Astrocyte of the hippocampus (primary cell): Measurements from ENCODE around the gene BBOF1.
"Not testable (repeated sequence)": the region's sequence is repeated elsewhere in the genome, so short reads cannot be mapped to it uniquely, and the experiment has no call there.

ENCODE experiments used
- DNase-seq: peaks from one replicate; pipeline ENCODE4 v3.0.0; 2011; ENCODE audit warnings: low read depth, low spot score

The BBOF1 gene

GRCh38 chr14:74018586-74019407 is at the start of gene BBOF1, which contains the start of gene ENTPD5:
Gene BBOF1 (plus strand): TSS chr14:74019349. CDS start chr14:74019479, 130 bp downstream.
Gene ENTPD5 (minus strand): TSS chr14:74019288. CDS start chr14:73988102, 31,186 bp downstream.
- DNase-seq = peak; percentile 97

- no peak for DNase-seq
Measured at GRCh38 chr14:73973497-73973896, 45.7 kb upstream of the BBOF1 start.

- no peak for DNase-seq
Measured at GRCh38 chr14:73976125-73976524, 43.0 kb upstream of the BBOF1 start.

GRCh38 chr14:73977896-73978295 is 41.3 kb upstream of the BBOF1 start:
- DNase-seq = no peak

- DNase-seq = no peak
Measured at GRCh38 chr14:73988065-73988464, 31.1 kb upstream of the BBOF1 start.

GRCh38 chr14:73988656-73989055 is 30.5 kb upstream of the BBOF1 start:
- not testable (repeated sequence) for DNase-seq

GRCh38 chr14:73991092-73991491 is 28.1 kb upstream of the BBOF1 start:
- DNase-seq = no peak

- not testable (repeated sequence) for DNase-seq
Measured at GRCh38 chr14:73994926-73995325, 24.2 kb upstream of the BBOF1 start.

- no peak for DNase-seq
Measured at GRCh38 chr14:73995977-73996378, 23.2 kb upstream of the BBOF1 start.

GRCh38 chr14:73996731-73997107 is 22.4 kb upstream of the BBOF1 start:
- DNase-seq = no peak

GRCh38 chr14:73997108-73997943 is 21.8 kb upstream of the BBOF1 start:
- DNase-seq = no peak

GRCh38 chr14:73997944-73998447 is 21.2 kb upstream of the BBOF1 start:
- no peak for DNase-seq

- DNase-seq = no peak
Measured at GRCh38 chr14:73998726-73999125, 20.4 kb upstream of the BBOF1 start.

GRCh38 chr14:74005664-74006063 is 13.5 kb upstream of the BBOF1 start:
- DNase-seq = not testable (repeated sequence)

- no peak for DNase-seq
Measured at GRCh38 chr14:74008843-74009499, 10.2 kb upstream of the BBOF1 start.

- DNase-seq = no peak
Measured at GRCh38 chr14:74014299-74014698, 4.8 kb upstream of the BBOF1 start.

- no peak for DNase-seq
Measured at GRCh38 chr14:74015176-74015575, 4.0 kb upstream of the BBOF1 start.

- no peak for DNase-seq
Measured at GRCh38 chr14:74015963-74016362, 3.2 kb upstream of the BBOF1 start.

GRCh38 chr14:74018174-74018585 is 969 bp upstream of the BBOF1 start:
- no peak for DNase-seq

GRCh38 chr14:74019408-74020137 is 424 bp downstream of the BBOF1 start:
- peak; percentile 63 for DNase-seq

GRCh38 chr14:74022346-74022745 is 3.2 kb downstream of the BBOF1 start:
- no peak for DNase-seq
